OCI-LY3 (cell line): ENCODE data around the gene PICALM.

Experiments used
- EZH2phosphoT487 ChIP-seq: fragments of 200-600 bp; shearing (Covaris generic); IDR thresholded peaks from 2 replicates; pipeline ENCODE4 v1.6.1; 2018; ENCODE audit warnings: antibody characterized with exemption, mixed run types, low read depth
- TF ChIP-seq, protein P1 (sequence below): fragments of 200-600, 300-600 bp; sonication (generic); IDR thresholded peaks from 2 replicates; pipeline ENCODE4 v1.5.1; 2014; ENCODE audit warnings: antibody characterized with exemption, low read length, low read depth

- no peak for TF ChIP-seq EZH2phosphoT487
- TF ChIP-seq, protein P1, sequence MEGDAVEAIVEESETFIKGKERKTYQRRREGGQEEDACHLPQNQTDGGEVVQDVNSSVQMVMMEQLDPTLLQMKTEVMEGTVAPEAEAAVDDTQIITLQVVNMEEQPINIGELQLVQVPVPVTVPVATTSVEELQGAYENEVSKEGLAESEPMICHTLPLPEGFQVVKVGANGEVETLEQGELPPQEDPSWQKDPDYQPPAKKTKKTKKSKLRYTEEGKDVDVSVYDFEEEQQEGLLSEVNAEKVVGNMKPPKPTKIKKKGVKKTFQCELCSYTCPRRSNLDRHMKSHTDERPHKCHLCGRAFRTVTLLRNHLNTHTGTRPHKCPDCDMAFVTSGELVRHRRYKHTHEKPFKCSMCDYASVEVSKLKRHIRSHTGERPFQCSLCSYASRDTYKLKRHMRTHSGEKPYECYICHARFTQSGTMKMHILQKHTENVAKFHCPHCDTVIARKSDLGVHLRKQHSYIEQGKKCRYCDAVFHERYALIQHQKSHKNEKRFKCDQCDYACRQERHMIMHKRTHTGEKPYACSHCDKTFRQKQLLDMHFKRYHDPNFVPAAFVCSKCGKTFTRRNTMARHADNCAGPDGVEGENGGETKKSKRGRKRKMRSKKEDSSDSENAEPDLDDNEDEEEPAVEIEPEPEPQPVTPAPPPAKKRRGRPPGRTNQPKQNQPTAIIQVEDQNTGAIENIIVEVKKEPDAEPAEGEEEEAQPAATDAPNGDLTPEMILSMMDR, result no peak
Observed at GRCh38 chr11:86116386-86116726, 47.5 kb upstream of the PICALM start.
